ENCODE data around the gene SYNGR3.
"Not testable (repeated sequence)": the region's sequence is repeated elsewhere in the genome, so short reads cannot be mapped to it uniquely, and the experiment has no call there.

DNA sequence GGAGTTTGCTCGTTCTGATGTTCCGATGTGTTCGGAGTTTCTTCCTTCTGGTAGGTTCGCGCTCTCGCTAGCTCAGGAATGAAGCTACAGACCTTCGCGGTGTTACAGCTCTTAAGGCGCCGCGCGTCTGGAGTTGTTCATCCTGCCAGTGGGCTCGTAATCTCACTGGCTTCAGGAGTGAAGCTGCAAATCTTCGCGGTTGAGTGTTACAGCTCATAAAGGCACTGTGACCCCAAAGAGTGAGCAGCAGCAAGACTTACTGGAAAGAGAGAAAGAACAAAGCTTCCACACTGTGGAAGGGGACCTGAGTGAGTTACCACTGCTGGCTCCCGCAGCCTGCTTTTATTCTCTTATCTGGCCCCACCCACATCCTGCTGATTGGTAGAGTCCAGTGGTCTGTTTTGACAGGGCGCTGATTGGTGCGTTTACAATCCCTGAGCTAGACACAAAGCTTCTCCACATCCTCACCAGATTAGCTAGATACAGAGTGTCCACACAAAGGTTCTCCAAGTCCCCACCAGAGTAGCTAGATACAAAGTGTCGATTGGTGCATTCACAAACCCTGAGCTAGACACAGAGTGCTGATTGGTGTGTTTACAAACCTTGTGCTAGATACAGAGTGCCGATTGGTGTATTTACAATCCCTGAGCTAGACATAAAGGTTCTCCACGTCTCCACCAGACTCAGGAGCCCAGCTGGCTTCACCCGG lies 32.2 kb upstream of the SYNGR3 start:
- TF ChIP-seq, protein P1, sequence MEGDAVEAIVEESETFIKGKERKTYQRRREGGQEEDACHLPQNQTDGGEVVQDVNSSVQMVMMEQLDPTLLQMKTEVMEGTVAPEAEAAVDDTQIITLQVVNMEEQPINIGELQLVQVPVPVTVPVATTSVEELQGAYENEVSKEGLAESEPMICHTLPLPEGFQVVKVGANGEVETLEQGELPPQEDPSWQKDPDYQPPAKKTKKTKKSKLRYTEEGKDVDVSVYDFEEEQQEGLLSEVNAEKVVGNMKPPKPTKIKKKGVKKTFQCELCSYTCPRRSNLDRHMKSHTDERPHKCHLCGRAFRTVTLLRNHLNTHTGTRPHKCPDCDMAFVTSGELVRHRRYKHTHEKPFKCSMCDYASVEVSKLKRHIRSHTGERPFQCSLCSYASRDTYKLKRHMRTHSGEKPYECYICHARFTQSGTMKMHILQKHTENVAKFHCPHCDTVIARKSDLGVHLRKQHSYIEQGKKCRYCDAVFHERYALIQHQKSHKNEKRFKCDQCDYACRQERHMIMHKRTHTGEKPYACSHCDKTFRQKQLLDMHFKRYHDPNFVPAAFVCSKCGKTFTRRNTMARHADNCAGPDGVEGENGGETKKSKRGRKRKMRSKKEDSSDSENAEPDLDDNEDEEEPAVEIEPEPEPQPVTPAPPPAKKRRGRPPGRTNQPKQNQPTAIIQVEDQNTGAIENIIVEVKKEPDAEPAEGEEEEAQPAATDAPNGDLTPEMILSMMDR (IDR thresholded peaks at IDR 0.05): not testable (repeated sequence)
- not testable (repeated sequence) for TF ChIP-seq POLR2A (IDR thresholded peaks at IDR 0.05)

Data from adrenal gland (tissue), 5 donors.